Esophagus muscularis mucosa (tissue), 4 donors: ENCODE results near the gene PRR5. TPM values are rescaled to one million over a fixed set of nuclear protein-coding genes. Genes with fewer than 3 reads are reported as not detected.

Experiments
- DNase-seq: peaks from one replicate; pipeline ENCODE4 v3.0.0-alpha.2; 2017; ENCODE audit errors: extremely low spot score
- H3K27ac ChIP-seq, 4 donors: fragments of 200-600 bp; sonication (generic); replicated peaks in 1 of 4; 1 replicate in 3 of 4; 2 replicates in 1 of 4; pipeline ENCODE4 v1.5.1; 2016 to 2019; ENCODE audit warnings: mild to moderate bottlenecking in 1 of 4
- H3K27me3 ChIP-seq, 4 donors: fragments of 200-600 bp; sonication (generic); one replicate each; pipeline versions ENCODE4 v1.5.1 to v1.6.0; 2016 to 2019
- H3K36me3 ChIP-seq, 4 donors: fragments of 200-600 bp; sonication (generic); one replicate each; pipeline ENCODE4 v1.5.1; 2016 to 2019
- H3K4me1 ChIP-seq, 4 donors: fragments of 200-600 bp; sonication (generic); one replicate each; pipeline ENCODE4 v1.5.1; 2016 to 2019
- H3K4me3 ChIP-seq, 4 donors: fragments of 200-600 bp; sonication (generic); 1 replicate in 2 of 4; 2 replicates in 2 of 4; pipeline ENCODE4 v1.5.1; 2016 to 2019; ENCODE audit warnings: mild to moderate bottlenecking in 4 of 4, moderate library complexity in 1 of 4
- H3K9me3 ChIP-seq, 4 donors: fragments of 200-600 bp; sonication (generic); 1 replicate in 3 of 4; 2 replicates in 1 of 4; pipeline ENCODE4 v1.5.1; 2016 to 2019
- EP300 ChIP-seq: sonication (generic); formaldehyde crosslinking; IDR thresholded peaks from one replicate; pipeline ENCODE4 v1.6.1; 2017; ENCODE audit warnings: antibody characterized with exemption
- POLR2A ChIP-seq: fragments of 450-650 bp; IDR thresholded peaks from one replicate; pipeline ENCODE4 v1.6.1; 2017; ENCODE audit warnings: antibody characterized with exemption, moderate library complexity, mild to moderate bottlenecking, low read depth
- POLR2AphosphoS5 ChIP-seq, 2 donors: sonication (generic); formaldehyde crosslinking; IDR thresholded peaks; one replicate each; pipeline ENCODE4 v1.6.1; 2017; ENCODE audit warnings: antibody characterized with exemption in 2 of 2
- WGBS: methylation state at CpG from one replicate; pipeline ENCODE4 v1.1.5; 2018; 5-methylcytosine and 5-hydroxymethylcytosine counted together
- intact Hi-C: fragments of 100-400 bp; cut with DNase I; formaldehyde crosslinking; loops from one replicate; pipeline ENCODE4 v1.15.1; 2023
- total RNA-seq, 4 donors: library from RNA; depleted of rRNA; stranded (reverse); fragments of >200 nt; gene quantifications; one replicate each; pipeline versions ENCODE4 v1.1.0 to v1.2.1, GENCODE V29; 2016
- TF ChIP-seq, protein P1 (sequence below), 3 experiments: fragments of 200-600 bp in 2 of 3; fragments of 450-650 bp in 1 of 3; sonication (generic) in 2 of 3; IDR thresholded peaks; one replicate each; pipeline ENCODE4 v1.5.1; 2017 to 2019; ENCODE audit warnings: antibody characterized with exemption in 3 of 3, mild to moderate bottlenecking in 2 of 3, moderate library complexity in 1 of 3

The PRR5 gene
- total RNA-seq, 4 donors from 2014 or later, result 5.6 to 16.6 (median 11.4) TPM

DNA sequence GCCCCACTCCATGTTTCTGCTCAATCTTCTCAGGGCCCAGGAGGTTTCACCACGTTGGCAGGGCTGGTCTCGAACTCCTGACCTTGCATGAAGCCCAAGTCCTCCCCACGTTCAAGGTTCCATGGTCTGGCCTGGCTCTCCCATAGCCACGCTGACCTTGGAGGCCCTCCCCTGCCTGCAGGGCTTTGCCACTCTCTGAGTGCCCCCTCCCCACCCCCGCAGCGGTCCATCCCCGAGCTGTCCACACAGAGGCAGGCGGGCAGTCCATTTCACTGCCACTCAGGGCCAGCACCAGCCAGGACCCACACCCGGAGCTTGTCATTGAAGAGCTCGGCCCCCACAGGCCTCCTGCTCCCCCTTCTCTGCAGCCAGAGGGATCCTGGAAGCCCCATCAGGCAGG lies 81.1 kb downstream of the PRR5 start:
- intact Hi-C loops, result no loop called here
- 77% methylated on average over 8 of the region's 10 CpGs for WGBS
- H3K4me1 ChIP-seq, result no peaks in the 10 kb centered on the region
- TF ChIP-seq POLR2A (no peak), EP300 (no peak), POLR2AphosphoS5 (IDR thresholded peaks at IDR 0.05) (no peak)
- TF ChIP-seq, protein P1, sequence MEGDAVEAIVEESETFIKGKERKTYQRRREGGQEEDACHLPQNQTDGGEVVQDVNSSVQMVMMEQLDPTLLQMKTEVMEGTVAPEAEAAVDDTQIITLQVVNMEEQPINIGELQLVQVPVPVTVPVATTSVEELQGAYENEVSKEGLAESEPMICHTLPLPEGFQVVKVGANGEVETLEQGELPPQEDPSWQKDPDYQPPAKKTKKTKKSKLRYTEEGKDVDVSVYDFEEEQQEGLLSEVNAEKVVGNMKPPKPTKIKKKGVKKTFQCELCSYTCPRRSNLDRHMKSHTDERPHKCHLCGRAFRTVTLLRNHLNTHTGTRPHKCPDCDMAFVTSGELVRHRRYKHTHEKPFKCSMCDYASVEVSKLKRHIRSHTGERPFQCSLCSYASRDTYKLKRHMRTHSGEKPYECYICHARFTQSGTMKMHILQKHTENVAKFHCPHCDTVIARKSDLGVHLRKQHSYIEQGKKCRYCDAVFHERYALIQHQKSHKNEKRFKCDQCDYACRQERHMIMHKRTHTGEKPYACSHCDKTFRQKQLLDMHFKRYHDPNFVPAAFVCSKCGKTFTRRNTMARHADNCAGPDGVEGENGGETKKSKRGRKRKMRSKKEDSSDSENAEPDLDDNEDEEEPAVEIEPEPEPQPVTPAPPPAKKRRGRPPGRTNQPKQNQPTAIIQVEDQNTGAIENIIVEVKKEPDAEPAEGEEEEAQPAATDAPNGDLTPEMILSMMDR (IDR thresholded peaks at IDR 0.05), result no peak
- H3K27ac ChIP-seq, result no peak overlapping the region
- H3K27me3 ChIP-seq, result peaks cover 0 to 60% (median 0%) of the 10 kb centered on the region in 4 donors
- peaks cover 0 to under 1% (median 0%) of the 10 kb centered on the region in 4 donors for H3K9me3 ChIP-seq
- H3K36me3 ChIP-seq, result no peaks in the 10 kb centered on the region
- DNase-seq, result no peak
- H3K4me3 ChIP-seq, result no peak overlapping the region

DNA sequence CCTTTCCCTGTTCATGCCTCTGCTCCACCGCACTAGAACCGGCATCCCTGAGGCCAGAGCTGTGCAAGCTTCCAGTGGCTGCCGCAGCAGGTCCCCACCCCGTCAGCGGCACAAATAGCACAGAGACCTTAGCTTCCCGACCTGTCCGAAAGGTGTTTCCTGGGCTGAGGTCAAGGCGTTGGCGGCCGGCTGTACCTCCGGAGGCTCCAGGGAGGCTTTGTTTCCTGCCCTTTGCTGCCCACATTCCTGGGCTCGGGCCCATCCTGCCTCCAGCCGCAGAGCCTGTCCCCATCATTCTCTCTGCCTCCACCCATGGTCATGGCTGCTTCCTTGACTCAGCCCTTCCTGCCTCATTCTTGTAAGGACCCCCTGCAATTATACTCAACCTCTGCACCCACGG lies 81.6 kb downstream of the PRR5 start:
- Histone ChIP-seq H3K36me3 (no peaks in the 10 kb centered on the region), H3K27ac (no peak overlapping the region), H3K4me1 (no peaks in the 10 kb centered on the region), H3K4me3 (no peak overlapping the region), H3K9me3 (peaks cover 0 to 3% (median 0%) of the 10 kb centered on the region in 4 donors), H3K27me3 (peaks cover 0 to 60% (median 0%) of the 10 kb centered on the region in 4 donors)
- DNase-seq, result no peak
- TF ChIP-seq EP300, result no peak
- WGBS, result 46% methylated on average over 7 of the region's 14 CpGs
- intact Hi-C loops, result no loop called here

DNA sequence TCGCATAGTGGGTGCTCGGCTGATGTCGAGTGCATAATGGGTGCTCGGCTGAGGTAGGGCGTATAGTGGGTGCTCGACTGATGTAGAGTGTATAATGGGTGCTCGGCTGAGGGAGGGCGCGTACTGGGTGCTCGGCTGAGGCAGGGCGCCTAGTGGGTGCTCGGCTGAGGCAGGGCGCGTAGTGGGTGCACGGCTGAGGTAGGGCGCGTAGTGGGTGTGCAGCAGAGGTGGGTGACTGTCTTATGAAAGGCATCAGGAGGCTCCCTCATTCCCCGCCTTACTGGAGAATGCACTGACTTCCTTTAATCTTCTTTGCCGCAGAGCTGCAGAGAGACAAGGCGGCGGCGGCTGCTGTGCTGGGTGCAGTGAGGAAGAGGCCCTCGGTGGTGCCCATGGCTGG lies 84.1 kb downstream of the PRR5 start:
- DNase-seq, result no peak
- peaks cover 0 to 48% (median 0%) of the 10 kb centered on the region in 4 donors for H3K27me3 ChIP-seq
- no peaks in the 10 kb centered on the region for H3K4me1 ChIP-seq
- TF ChIP-seq EP300, result no peak
- TF ChIP-seq, protein P1 (IDR thresholded peaks at IDR 0.05), result no peak
- TF ChIP-seq POLR2A, result no peak
- TF ChIP-seq POLR2AphosphoS5 (IDR thresholded peaks at IDR 0.05), result no peak
- no peak overlapping the region for H3K27ac ChIP-seq
- 93% methylated on average over 17 of the region's 23 CpGs for WGBS
- H3K9me3 ChIP-seq, result peaks cover 0 to 5% (median 1%) of the 10 kb centered on the region in 4 donors
- no peak overlapping the region for H3K4me3 ChIP-seq
- no peaks in the 10 kb centered on the region for H3K36me3 ChIP-seq
- intact Hi-C loops, result no loop called here

DNA sequence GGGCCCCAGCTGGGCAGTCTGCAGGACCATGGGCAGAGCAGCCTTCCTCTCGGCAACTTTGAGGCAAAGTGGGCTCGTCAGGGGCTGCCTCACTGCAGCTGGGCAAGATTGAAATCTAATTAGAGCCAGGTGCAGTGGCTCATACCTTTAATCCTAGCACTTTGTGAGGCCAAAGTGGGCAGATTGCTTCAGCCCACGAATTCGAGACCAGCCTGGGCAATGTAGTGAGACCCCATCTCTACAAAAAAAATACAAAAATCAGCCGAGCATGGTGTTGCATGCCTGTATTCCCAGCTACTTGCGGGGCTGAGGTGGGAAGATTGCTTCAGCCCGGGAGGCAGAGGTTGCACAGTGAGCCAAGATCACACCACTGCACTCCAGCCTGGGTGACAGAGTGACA lies 84.6 kb downstream of the PRR5 start:
- WGBS, result 81% methylated on average over 6 of the region's 7 CpGs
- no peak for DNase-seq
- H3K4me3 ChIP-seq, result no peak overlapping the region
- H3K9me3 ChIP-seq, result peaks cover 0 to 5% (median 1%) of the 10 kb centered on the region in 4 donors
- TF ChIP-seq POLR2AphosphoS5 (IDR thresholded peaks at IDR 0.05) (no peak), POLR2A (no peak), EP300 (no peak)
- TF ChIP-seq, protein P1 (IDR thresholded peaks at IDR 0.05), result no peak
- no peaks in the 10 kb centered on the region for H3K36me3 ChIP-seq
- H3K27me3 ChIP-seq, result peaks cover 0 to 44% (median 0%) of the 10 kb centered on the region in 4 donors
- intact Hi-C loops, result no loop called here
- no peak overlapping the region for H3K27ac ChIP-seq
- H3K4me1 ChIP-seq, result no peaks in the 10 kb centered on the region

Other genes with a start within 250 kb of the PRR5 start
- 10 to 100 TPM; 28.7 to 40.7 (median 35.5) TPM for gene RTL6, start 204.0 kb upstream of the PRR5 start, total RNA-seq
- gene ARHGAP8, start 50.4 kb downstream of the PRR5 start, total RNA-seq, result under 1 TPM in 2 of 4 donors, not detected in 2; 0.33 to 0.58 TPM